GM12865 (cell line): ENCODE measurements around the gene DNAH17.

Experiments
- DNase-seq: peaks from one replicate; pipeline ENCODE4 v3.0.0; 2010; ENCODE audit warnings: low read depth
- H3K4me3 ChIP-seq: 2 replicates; pipeline ENCODE4 v1.5.1; 2011; ENCODE audit warnings: mild to moderate bottlenecking, low read depth, low read length, control low read depth
- TF ChIP-seq, protein P1 (sequence below): IDR thresholded peaks from 2 replicates; pipeline ENCODE4 v1.5.1; 2011; ENCODE audit warnings: low read length, control low read depth, low read depth, inconsistent platforms; ENCODE audit not compliant: insufficient read depth; ENCODE audit errors: missing control alignments

The DNAH17 gene

DNA sequence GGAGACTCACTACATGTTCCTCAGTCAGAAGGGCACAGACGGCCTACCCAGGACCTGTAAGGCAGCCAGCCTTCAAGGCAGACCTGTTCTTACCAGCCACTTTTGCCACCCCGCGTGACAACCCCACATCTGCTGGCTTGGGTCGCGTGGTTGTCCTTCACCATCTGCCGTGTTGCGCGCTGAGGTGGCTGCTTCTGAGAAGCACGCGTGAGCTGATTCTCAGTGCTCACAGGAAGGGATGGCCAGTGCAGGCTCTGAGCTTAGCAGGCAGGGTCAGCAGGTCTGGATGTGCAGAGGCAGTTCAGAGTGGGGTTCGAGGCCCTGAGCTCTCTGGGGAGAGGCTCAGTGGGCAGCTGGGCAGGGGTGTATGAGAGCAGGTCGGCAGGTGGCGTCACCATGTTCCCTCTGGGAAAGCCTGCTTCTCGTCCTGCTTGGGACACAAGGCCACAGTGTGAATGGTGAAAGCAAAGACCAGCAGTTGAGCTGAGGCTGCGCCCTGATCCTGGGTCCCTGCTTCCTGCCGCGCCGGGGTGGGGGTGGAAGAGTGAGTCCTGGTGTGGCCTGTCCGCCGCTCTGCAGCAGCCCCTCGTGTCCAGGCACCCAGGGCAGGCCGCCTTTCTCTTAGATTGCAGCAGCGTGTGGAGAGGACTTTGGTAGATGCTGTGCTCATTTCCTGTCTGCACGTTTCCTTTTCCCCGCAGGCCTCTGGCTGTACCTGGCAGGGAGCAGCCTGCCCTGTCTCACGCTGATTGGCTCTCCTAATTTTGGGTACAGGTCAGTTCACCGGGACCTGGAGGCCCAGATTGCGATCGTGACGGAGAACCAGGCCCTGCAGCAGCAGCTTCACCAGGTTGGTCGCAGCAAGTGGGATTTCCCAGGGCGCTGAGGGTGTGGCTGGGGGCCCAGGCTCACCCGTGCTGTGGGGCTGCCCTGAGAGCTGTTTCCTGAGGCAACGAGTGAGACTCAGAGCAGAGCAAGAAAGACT lies 162.7 kb downstream of the DNAH17 start:
- TF ChIP-seq, protein P1, sequence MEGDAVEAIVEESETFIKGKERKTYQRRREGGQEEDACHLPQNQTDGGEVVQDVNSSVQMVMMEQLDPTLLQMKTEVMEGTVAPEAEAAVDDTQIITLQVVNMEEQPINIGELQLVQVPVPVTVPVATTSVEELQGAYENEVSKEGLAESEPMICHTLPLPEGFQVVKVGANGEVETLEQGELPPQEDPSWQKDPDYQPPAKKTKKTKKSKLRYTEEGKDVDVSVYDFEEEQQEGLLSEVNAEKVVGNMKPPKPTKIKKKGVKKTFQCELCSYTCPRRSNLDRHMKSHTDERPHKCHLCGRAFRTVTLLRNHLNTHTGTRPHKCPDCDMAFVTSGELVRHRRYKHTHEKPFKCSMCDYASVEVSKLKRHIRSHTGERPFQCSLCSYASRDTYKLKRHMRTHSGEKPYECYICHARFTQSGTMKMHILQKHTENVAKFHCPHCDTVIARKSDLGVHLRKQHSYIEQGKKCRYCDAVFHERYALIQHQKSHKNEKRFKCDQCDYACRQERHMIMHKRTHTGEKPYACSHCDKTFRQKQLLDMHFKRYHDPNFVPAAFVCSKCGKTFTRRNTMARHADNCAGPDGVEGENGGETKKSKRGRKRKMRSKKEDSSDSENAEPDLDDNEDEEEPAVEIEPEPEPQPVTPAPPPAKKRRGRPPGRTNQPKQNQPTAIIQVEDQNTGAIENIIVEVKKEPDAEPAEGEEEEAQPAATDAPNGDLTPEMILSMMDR, result no peak
- DNase-seq, result no peak
- no peak overlapping the region for H3K4me3 ChIP-seq

DNA sequence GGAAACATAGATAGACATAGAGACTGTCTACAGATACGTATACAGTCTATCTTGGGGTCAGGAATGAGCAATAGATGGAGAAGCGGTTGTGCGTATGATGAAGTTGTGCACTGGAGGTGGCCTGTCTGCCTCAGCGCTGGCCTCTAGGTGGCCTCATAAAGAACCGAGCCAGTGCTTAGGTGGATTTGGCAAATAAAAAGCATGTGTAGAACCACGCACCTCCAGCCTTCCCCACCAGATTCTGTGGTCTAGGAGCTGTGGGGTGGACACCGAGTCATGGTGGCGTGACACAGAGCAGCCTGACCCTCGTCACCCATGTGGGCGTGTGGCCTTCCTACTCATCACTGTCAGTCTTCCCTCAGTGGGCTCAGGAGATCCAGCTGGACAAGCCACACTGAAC lies 164.8 kb downstream of the DNAH17 start:
- TF ChIP-seq, protein P1, result no peak
- no peak overlapping the region for H3K4me3 ChIP-seq
- no peak for DNase-seq

DNA sequence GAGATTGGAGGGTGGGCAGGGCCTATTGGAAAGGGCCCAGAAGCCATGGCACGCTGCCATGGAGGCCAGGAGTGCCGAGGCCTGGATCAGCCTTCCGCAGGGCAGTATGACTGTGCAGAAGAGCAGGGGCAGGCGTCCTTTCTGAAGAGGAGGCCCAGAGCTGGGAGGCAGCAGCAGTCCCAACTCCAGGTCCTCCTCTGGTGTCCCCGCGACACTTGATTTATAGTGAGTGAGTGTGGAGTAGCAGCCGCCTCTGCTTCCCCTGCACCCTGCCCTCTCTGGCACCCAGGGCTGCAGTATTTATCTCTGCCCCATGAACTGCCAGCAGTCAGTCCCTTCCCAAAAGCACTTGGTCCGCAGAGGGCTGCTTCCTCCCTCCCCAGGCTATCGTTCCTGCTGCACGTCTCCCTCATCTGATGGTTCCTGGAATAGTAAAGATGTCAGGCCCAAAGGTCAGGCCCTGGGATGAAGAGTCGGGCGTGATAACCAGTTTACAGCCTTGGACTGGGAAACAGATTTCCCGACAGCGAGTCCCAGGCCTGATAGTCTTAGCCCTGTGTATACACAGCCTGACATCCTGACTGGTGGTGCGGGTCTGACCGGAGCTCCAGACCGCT lies 165.8 kb downstream of the DNAH17 start:
- H3K4me3 ChIP-seq, result no peak overlapping the region
- no peak for DNase-seq
- TF ChIP-seq, protein P1, result no peak

DNA sequence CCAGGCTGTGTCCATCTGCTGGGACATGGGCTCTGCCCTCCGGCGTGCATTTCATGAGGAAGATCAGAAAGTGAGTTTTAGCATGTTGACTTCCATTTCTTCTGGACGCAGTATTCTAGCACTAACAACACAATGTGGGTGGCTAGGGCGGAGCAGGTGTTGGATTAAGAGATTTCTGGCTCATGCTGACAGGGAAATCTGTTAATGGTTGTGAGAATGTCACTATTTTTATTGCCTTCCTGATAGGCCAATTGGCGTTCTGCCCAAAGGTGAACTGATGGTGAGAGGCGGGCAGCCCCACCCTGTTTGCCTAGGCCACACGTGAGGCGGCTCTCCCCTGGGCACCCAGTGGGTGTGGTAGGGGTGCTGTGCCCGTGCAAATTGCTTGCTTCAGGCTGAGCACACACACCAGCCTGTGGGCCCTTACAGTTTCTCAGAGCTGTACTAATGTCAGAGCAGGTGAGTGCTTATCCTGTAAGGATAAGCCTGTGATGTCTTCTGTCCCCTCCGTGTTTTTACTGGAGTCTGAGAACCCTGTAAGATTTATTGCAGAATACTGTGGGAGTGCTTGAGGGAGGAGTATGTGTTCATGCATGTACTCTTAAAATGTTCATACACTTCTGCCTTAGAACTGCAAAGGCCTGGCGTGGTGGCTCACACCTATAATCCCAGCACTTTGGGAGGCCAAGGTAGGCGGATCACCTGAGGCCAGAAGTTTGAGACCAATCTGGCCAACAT lies 167.8 kb downstream of the DNAH17 start:
- H3K4me3 ChIP-seq, result no peak overlapping the region
- TF ChIP-seq, protein P1, result no peak
- no peak for DNase-seq

DNA sequence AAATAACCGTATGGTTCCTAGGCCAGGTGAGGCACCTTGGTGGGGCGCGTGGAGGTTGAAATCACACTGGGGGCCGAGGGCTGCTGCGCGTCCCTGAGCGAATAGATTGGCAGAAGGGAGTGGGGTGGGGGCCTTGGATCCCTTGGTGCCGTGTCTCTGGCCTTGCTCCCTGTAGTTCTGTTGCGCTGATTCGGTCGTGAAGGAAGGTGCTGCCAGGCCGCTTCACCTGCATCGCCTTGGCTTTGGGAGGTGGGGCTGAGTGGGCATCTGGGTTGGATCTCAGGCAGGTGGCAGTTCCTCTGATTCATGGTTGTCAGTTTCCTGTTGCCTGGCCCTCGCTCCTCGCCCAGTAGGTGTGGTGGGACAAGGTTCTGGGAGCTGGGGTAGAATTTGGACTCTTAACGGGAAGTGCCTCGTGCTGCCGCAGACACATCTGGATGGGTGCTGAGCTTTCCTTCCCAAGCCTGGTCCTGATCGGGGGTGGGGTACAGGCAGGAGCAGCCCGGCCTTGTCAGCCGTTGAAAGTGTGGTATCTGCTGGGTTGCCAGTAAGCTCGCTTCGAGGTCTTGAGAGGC lies 168.6 kb downstream of the DNAH17 start:
- TF ChIP-seq, protein P1, result no peak
- no peak overlapping the region for H3K4me3 ChIP-seq
- DNase-seq, result no peak

DNA sequence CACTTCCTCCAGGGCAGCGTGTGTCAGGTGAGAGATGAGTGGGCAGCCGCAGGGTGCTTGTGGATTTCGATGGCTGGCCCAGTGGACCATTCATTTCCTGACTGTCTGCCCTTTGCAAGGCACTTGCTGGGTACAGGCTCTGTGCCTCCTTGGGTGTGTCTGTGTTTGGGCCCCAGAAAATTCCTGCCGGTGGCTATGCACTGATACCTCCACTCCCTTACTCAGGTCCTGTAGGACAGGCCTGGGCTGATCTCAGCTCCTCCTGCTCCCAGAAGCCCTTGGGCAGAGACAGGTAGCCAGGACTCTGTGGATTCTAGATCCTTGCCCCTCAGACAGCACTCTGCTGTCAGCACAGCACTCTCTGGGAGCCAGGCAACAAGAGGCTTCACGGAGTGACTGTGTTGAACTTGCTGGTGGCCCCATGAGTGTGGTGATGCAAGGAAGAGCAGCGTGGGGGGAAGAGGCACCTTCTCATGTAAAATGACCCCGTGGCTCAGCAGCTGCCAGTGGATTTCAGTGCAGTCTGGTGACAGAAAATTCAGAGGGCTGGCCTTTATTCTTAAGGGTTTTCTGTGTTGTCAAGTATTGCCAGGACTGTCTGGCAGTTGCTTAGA lies 169.7 kb downstream of the DNAH17 start:
- TF ChIP-seq, protein P1, result no peak

More for the DNA sequence above, 169.7 kb downstream of the DNAH17 start:
- DNase-seq, result no peak
- no peak overlapping the region for H3K4me3 ChIP-seq
